ENCODE results near the gene NDP.

Gene NDP, protein sequence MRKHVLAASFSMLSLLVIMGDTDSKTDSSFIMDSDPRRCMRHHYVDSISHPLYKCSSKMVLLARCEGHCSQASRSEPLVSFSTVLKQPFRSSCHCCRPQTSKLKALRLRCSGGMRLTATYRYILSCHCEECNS

DNA sequence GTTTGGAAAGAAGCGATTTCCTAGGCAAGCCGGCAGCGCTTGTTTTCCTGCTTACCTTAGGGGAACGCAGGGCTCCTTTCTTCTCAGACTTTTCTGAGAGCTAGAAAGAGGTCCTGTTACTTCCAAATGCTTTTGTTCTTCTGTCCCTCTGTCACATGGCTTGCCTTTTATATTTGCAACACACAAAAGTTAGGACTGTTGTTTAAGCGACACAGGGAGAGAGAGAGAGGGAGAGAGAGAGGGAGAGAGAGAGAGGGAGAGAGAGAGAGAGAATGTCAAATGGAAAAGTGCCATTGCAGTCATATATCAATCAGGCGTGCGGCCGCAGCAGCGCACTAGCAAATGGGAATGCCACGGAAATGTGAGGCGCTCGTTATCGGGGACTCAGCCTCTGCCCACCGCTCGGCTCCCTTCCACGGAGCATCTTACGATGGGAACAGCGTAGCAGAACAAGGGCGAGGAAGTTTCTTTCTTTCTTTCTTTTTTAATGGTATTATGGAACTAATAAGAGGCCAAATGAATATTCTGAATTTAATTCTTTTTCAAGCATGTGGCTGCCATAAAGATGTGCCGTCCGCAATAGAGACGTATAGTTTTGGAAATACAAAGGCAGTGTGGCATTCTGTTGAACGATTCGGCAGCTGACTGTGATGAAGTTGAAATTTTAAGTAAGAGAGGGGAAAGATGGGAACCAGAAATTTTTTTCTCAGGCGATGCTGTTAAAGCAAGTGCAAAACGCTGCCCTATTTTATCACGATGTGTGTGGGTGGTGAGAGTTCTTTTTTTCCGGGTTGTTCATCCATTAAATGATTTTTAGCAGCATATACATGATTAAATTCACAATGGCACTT lies at the start of gene NDP:
Gene NDP (minus strand): TSS at position 142 of the 851 bp plus-strand sequence. CDS start 14,745 bp downstream, outside the sequence.
- no peak for DNase-seq (ENCODE audit: low read depth in 4 of 4, low spot score in 1 of 4)

DNA sequence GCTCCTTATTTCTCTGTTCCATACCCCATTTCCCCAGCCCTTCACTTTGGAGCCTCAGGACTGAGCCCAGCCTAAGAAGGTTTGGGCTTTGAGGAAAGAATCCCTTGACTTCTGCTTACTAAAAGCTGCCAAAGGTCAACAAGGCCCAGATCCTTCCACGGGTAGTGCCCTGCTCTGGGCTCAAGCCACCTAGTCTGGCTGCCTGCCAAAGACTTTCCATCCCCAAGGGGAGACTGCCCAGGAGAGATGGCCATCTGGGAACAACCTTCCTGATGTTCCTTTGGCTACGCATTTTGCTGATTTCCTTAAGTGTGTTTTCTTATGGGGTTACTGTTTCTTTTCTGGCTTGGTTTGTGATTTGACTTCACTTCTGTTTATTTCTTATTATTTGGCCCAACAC lies 49.8 kb upstream of the NDP start:
- no peak for DNase-seq (ENCODE audit: low read depth in 4 of 4, low spot score in 1 of 4)

DNA sequence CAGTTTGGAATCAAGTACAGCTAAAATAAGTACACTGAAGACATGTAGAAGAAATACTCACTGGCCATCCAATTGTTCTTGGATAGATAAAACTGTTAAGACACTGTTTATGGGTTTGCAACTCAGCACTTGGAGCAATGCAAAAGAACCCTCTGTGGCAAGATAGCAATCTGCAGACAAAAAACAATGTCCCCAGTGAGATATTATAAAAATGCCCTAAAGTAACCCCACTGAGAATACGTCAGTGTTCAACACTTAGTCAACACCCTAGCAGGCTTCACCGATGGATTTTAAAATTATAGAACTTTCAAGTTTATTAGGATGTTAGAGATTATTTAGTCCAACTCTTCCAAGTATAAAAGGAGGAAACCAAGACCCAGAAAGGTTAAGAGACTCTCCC lies 47.5 kb upstream of the NDP start:
- DNase-seq (ENCODE audit: low read depth in 4 of 4, low spot score in 1 of 4), result no peak

DNA sequence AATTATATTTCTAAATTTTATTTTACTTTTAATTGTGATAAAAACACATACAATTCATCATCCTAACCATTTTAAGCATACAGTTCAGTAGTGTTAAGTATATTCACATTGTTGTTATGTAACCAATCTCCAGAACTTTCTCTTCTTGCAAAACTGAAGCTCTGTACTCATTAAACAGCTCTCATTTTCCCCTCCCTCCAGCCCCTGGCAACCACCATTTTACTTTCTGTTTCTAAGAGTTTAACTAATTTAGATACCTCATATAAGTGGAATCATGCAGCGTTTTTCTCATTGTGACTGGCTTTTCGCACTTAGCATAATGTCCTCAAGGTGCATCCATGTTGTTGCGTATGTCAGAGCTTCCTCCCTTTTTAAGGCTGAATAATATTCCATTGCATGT lies 46.7 kb upstream of the NDP start:
- DNase-seq (ENCODE audit: low read depth in 4 of 4, low spot score in 1 of 4), result no peak

DNA sequence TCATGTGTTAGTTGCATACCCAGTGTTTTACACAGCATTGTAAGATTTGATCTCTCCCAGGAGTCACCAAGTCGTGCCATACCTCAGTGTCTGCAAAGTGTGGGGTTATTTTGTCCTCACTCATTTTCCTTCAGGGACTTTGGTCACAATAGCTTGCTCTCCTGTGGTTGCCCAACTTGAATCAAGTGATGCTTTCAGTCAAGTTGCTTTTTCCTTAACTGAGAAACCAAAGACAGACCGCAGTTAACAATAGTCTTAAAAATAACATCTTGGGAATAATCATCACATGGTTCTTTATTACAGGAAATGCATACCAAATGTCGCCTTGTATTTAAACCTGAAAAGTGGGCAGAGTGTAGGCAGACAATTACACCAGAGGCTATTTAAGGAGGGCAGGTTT lies 44.5 kb upstream of the NDP start:
- DNase-seq (ENCODE audit: low read depth in 4 of 4, low spot score in 1 of 4), result no peak

DNA sequence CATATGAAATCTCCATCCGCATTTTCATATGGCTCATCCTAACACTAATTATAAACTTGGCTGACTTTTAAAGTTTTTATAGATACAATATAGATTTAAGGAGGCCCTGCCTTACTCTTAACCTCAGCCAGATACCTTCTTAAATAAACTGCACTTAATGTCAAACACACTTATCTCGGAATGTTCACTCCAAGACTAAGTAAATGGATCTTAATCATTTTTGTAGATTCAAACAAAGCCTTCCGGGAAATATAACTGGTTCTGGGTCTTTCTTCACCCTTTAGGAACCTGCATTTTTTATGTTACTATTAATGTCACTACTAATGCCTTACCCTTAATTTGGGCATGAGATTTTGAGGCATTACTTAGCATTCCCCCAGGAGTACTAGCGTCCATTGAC lies 43.7 kb upstream of the NDP start:
- no peak for DNase-seq (ENCODE audit: low read depth in 4 of 4, low spot score in 1 of 4)

DNA sequence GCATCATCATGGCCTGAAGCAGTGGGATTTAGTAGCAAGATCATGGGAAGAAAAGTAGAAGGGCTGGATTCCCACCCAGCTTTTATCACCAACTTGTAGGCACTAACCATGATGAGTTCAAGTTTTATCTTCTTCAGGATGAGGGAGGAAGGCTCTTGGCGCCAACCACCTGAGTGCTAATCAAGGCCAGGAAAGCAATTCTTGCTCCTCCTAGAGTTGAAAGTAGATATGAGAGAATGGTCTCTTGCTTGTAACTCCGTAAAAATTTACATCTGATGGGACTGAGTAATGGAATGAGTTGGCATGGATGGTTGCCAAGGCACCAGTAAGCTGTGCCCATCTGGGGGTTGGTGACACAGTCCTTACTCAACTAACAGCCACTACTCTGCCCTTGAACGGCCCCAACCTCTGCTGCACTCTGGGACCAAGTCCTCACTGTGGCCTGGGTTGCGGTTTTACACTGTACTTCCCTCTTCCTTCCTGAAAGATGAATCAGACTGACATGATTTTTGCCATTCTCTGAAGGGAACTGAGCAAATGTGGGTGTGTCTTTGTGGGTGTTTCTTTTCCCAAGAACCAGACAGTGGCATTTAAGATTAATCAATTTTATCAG lies 39.4 kb upstream of the NDP start:
- peak in 3 of 4 experiments; percentile 2 to 38 (median 20) for DNase-seq (ENCODE audit: low read depth in 4 of 4, low spot score in 1 of 4)

DNA sequence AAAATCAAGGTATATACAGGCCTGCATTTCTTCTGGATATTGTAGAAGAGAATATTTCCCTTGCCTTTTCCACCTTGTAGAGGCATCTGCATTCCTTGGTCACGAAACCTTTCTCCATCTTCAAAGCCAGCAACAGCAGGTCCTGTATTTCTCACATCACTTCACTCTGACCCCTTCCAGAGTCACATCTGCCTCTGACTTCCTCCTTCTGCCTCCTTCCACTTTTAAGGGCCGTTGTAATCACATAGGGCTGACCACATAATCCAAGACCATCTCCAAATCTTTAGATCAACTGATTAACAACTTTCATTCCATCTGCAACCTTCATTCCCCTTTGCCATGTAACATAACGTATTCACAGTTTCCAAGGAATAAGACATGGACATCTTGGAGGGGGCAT lies 38.3 kb upstream of the NDP start:
- no peak for DNase-seq (ENCODE audit: low read depth in 4 of 4, low spot score in 1 of 4)

DNA sequence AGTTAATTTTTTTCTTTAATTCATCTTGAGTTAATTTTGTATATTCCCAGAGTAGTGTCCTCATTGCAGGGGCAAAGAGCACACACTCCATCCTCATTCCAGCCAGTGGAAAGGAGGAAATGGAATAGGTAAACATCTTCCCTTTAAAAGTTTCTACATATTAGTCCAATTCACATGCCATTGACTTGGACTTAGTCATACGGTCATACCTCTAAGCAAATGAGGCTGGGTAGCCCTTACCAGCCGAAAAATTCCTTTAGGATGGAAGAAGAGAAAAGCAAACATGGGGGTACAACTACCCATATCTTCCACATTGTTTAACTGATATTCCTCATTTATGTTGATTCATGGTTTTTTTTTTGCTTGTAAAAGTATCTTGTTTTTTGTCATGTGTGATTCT lies 37.4 kb upstream of the NDP start:
- no peak for DNase-seq (ENCODE audit: low read depth in 4 of 4, low spot score in 1 of 4)

DNA sequence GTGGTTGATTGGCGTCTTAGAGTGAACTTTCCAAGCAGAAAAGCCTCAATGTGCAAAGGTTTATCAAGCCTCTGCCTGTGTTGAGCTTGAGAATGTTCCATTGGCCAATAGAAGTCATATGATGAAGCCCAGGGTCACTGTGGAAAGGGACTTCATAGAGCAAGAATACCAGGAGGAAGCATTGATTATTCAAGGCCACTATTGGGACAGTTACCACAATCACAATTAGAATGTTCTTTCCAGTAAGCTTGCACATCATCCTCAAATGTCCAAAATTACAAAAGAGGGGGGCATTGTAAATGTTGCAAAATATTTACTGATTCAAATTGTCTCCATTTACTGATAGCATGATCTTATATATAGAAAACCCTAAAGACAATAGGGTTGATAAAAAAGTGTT lies 32.9 kb upstream of the NDP start:
- no peak for DNase-seq (ENCODE audit: low read depth in 4 of 4, low spot score in 1 of 4)

DNA sequence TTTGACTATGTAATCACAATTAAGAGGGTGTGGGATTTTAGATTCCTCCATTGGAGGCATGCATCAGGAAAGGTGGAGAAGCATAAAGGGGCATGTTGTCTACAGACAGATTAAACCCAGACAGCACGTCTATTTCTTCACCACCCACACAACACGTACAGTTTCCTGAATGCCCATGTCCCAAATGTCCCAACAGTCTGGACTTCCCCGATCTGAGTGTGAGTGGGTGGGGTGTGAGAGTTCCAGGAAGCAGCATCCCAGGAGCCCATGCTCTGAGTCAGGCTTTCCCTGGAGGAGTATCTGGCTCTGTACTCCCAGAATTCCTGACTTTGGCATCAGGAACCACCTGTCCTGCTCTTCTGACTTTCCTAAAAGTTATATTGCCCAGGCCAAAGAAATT lies 30.8 kb upstream of the NDP start:
- DNase-seq (ENCODE audit: low read depth in 4 of 4, low spot score in 1 of 4), result no peak

DNA sequence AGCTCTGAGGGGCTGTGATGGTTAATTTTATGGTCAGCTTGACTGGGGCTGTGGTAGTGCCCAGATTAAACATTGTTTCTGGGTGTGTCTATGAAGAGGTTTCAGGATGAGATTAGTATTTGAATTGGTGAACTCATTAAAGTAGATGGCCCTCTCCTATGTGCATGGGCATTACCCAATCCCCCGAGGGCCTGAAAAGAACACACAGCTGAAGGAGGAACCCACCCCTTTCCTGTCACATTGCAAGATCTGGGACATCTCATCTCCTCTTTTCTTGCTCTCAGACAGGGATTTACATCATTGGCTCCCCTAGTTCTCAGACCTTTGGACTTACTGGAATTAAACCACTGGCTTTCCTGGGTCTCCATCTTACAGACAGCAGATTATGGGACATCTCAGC lies 29.4 kb upstream of the NDP start:
- no peak for DNase-seq (ENCODE audit: low read depth in 4 of 4, low spot score in 1 of 4)

DNA sequence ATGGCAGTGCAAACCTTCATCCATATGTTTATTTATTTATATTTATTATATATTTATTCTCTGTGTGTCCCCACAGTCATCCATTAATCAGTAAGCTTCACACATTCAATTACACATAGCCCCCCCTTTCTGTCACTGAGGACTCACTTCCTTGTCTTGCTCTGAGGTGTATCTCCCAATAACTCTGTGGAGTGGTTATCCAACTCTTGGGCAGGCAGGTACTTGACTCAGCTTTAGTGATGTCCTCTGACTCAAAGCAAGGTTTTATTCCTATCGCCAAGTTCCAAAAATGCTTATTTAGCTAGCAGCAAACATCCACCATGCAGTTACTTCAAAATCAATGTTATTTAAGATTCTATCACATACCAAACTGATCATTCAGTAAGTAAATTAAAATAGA lies 25.2 kb upstream of the NDP start:
- no peak for DNase-seq (ENCODE audit: low read depth in 4 of 4, low spot score in 1 of 4)

DNA sequence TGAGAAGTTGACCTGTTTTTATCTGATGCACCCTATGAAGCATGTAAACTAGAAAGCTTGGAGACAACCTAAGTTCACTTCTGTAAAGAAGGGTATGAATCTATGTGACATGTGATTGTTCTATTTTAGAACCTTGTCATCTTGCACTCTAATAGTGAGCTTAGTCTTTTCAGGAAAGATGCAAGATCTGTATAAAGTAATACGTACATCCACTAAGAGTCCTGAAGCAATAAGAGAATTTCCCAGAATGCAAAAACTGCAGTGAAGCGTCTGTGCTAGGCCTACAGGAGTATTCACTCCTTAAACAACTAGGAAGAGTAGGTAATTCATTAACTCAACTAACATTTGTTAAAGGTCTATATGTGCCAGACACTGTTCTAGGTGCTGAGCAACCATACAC lies 23.3 kb upstream of the NDP start:
- no peak for DNase-seq (ENCODE audit: low read depth in 4 of 4, low spot score in 1 of 4)

DNA sequence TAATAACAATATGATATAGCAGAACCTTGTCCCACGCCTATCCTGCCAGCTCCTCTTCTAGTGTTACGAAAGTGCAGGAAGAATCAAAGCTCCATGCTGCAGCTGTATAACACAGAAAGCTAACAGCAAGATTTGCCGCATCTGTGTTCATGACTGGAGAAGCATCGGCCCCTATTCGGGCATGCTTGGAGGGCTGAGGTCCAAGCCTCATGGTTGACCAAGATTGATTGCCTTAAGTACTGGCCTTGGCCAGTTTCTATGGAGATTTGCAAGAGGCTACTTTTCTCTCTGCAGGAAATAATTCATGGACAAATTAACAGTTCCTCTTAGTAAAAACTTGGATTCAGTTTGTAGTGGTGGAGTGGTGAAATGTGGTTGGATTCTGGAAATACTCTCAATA lies 12.9 kb upstream of the NDP start:
- no peak for DNase-seq (ENCODE audit: low read depth in 4 of 4, low spot score in 1 of 4)

DNA sequence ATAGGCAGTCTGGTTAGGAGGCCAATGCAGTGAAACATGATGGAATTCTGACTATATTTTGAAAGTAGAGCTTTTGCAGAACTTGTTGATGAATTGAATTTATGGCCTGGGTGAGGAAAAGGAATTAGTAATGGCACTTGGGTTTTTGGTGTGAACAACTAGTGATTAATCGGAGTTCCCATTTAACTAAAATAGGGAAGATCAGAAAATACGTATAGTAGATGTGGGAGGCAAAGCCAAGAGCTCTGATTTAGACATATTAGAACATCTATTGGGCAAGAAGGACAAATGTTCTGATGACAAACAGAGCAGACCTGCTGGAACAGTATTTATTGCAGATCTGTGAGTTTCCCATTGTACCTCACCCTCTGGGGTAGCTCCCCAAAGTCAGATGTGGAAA lies 12.3 kb upstream of the NDP start:
- no peak for DNase-seq (ENCODE audit: low read depth in 4 of 4, low spot score in 1 of 4)

DNA sequence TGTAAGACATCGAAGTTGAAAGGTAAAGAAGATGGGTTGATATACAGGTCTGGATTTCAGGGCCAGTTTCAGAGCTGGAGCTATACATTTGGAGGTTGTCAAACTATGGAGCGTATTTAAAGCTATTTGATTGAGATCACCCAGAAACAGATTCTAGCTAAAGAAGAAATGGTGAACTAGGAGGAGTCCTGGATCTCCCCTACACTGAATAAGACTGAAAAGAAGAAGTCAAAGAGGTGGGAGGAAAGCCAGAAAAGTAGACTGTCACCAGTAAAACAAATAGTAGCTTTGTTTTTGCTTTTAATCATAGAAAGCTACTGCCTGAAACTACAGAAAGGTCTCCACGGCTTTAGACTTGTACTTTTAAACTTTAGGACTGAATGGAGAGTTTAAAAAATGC lies 5.0 kb upstream of the NDP start:
- no peak for DNase-seq (ENCODE audit: low read depth in 4 of 4, low spot score in 1 of 4)

DNA sequence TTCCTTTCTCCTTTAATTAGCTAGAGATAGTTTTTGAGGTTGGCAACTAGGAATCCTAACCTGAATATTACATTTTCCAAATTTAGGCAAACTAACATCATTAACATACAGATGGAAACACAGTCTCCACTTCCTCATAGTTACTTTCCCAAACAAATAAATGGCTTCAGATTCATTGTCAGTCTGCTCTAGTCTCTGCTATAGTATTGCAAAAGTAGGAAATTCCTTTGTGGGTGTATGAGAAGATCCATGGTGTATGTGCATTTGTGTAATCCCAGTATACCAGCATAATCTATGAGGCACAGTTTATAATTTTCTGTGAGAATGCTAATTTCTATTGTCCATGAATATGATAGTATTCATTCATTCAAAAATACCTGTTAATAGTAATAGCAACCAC lies 3.0 kb upstream of the NDP start:
- DNase-seq (ENCODE audit: low read depth in 4 of 4, low spot score in 1 of 4), result no peak

DNA sequence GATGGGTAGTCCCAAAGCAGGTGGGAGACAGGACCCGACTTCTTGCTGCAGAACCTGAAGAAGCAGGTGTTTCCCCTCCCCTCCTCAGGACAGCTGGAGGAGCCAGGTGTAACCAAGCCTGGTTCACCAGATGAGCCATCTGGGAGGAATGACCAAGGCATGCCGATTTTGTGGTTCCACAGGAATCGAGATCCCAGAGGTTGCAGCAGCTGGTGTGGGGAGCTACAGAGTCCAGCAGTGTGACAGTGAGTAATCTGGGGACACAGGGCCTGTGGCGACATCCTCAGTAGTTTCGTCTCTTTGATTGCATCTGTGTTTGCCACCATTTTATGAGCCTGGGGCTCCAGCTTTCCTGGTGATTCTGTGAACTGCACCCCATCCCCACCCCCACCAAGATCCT lies 2.6 kb upstream of the NDP start:
- DNase-seq (ENCODE audit: low read depth in 4 of 4, low spot score in 1 of 4), result no peak

DNA sequence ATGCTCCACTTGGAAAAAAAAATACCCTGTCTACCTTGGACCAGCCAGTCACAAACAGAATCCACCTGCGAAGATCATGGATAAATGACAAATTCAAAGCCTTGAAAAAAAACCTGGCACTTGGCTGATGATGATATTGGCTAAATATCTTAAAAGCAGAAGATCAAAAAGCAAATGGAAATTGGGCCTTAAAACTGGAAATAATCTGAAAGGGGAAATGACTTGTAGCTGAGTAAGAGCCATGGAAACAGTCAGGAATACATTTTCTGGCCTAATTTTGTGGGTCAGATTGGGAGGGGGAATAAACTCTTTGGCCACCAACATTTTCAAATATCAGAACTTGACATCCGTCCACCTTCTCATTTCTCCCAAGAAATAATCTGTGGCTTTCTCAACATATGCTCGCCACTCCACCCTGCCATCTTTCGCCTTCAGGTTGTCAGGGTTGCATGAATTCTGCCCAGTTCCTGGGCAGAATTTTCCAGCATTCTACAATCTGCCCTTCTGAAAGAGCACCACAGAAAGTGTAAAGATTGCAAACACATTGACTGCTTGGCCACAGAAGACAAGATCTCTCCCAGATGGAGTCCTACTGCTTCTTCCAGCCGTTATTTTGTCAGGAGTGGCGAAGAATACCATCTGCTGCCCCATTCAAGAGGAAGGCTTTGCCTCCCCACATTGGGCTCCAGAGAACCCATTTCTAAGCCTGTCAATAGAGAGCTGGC lies 1.7 kb upstream of the NDP start:
- DNase-seq (ENCODE audit: low read depth in 4 of 4, low spot score in 1 of 4), result no peak

DNA sequence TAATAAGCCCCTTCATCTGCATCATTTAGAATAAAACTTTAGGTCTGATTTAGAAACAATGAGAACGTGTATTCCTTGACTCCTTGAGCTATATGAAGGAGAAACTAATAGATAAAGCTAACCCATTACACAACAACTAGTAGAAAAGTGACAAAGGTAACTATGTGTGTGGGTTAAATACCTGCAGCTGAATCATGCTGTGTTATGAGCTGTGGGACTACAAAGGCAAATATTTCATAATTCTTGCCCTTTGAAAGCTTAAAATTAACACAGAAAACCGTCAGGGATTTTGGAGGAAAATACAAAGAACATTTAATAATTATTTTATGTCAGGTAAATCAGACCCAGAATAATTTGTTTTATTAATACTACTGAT lies 898 bp upstream of the NDP start:
- DNase-seq (ENCODE audit: low read depth in 4 of 4, low spot score in 1 of 4), result no peak
